ENCODE measurements around the gene DPH3. TPM values are rescaled to one million over a fixed set of nuclear protein-coding genes. Genes with fewer than 3 reads are reported as not detected.

DPH3 gene
- total RNA-seq, 4 donors from 2014 or later, result 4.6 to 8.1 (median 5.7) TPM

DNA sequence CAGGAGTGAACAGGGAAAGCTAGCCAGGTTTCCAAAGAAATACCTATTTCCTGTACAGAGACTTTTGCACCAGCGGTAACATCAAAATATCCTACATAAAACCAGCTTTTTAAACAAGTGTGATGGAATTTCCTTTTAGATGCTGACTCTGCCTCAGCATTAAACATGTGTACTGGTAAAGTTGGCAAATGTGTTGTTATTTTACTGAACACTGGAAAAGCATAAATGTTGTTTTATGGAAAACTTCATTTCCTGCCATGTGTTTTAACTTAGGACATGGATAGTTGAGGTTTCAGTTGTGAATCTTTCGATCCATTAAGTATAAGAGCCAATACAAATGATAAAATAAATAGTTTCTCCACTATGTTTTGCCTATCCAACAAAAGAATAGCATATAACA, 15.9 kb upstream of the DPH3 start:
- 71 to 74% methylated on average over 2 of the region's 2 CpGs for WGBS, 2 donors

GRCh38 chr3:16279010-16279801, 14.5 kb upstream of the DPH3 start:
- H3K4me3 ChIP-seq (ENCODE audit: low read depth, poor library complexity, severe bottlenecking), result no peak overlapping the region
- WGBS, 2 donors, result 69 to 79% methylated on average over 3 of the region's 3 CpGs
- DNase-seq (ENCODE audit: low spot score in 2 of 2), result no peak
- TF ChIP-seq POLR2A (IDR thresholded peaks at IDR 0.05) (no peak), CTCF (IDR thresholded peaks at IDR 0.05) (no peak)
- intact Hi-C loops (cut with DNase I; ENCODE audit: low total_unique reads), result no loop called here

More for the DNA sequence above, 15.9 kb upstream of the DPH3 start:
- TF ChIP-seq POLR2A (IDR thresholded peaks at IDR 0.05), result no peak
- TF ChIP-seq CTCF (IDR thresholded peaks at IDR 0.05), result no peak
- DNase-seq (ENCODE audit: low spot score in 2 of 2), result no peak
- intact Hi-C loops (cut with DNase I; ENCODE audit: low total_unique reads), result no loop called here
- H3K4me3 ChIP-seq (ENCODE audit: low read depth, poor library complexity, severe bottlenecking), result no peak overlapping the region

- TF ChIP-seq POLR2A (IDR thresholded peaks at IDR 0.05), result no peak
- TF ChIP-seq CTCF (IDR thresholded peaks at IDR 0.05), result no peak
- no peak overlapping the region for H3K4me3 ChIP-seq (ENCODE audit: low read depth, poor library complexity, severe bottlenecking)
- intact Hi-C loops (cut with DNase I; ENCODE audit: low total_unique reads), result no loop called here
- no peak for DNase-seq (ENCODE audit: low spot score in 2 of 2)
- WGBS, 2 donors, result 90 to 91% methylated on average over 3 of the region's 3 CpGs
Measured at GRCh38 chr3:16277471-16277870, 12.7 kb upstream of the DPH3 start.

DNA sequence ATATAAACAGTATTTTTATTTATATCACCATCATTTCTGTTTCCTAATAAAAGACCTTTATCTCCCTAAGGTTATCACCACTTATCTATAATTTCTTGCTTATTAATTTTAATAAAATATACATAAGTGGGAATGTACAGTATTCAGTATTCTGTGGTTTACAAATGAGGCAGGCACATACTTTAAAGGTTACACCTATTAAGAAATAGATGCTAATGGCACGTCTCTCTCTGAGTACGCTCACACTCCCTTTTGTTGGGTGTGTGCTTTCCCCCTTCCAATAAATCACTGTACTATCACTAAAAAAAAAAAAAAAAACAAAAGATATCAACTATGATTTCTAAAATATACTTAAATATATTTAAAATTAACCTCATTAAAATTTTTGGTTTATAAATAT, 9.1 kb upstream of the DPH3 start:
- no peak for TF ChIP-seq CTCF (IDR thresholded peaks at IDR 0.05)
- no peak for TF ChIP-seq POLR2A (IDR thresholded peaks at IDR 0.05)
- no peak for DNase-seq (ENCODE audit: low spot score in 2 of 2)
- intact Hi-C loops (cut with DNase I; ENCODE audit: low total_unique reads), result no loop called here
- H3K4me3 ChIP-seq (ENCODE audit: low read depth, poor library complexity, severe bottlenecking), result no peak overlapping the region
- WGBS, 2 donors, result 91 to 93% methylated on average over 2 of the region's 2 CpGs

DNA sequence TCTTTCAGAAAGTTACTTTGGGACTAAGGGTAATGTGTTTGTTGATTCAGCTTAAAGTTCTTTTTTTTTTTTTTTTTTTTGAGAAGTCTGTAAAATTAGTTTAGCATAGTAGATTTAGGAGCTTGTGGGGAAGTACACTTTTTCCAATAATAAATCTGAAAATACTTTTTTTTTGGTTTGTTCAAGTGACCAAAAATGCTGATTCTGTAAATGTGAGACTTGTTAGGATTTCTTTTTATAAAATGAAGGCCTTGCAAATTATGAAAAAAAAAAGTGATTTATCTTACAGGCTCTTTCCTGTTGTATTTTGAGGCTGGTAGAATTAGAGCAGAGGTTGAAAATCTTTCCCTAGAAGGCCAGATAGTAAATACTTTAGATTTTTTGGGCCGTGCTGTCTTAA, 7.8 kb upstream of the DPH3 start:
- DNase-seq (ENCODE audit: low spot score in 2 of 2), result no peak
- 84 to 86% methylated on average over 1 of the region's 1 CpG for WGBS, 2 donors
- intact Hi-C loops (cut with DNase I; ENCODE audit: low total_unique reads), result no loop called here
- H3K4me3 ChIP-seq (ENCODE audit: low read depth, poor library complexity, severe bottlenecking), result no peak overlapping the region
- TF ChIP-seq CTCF (IDR thresholded peaks at IDR 0.05), result no peak
- TF ChIP-seq POLR2A (IDR thresholded peaks at IDR 0.05), result no peak

- 95 to 97% methylated on average over 10 of the region's 10 CpGs for WGBS, 2 donors
- no peak for DNase-seq (ENCODE audit: low spot score in 2 of 2)
- H3K4me3 ChIP-seq (ENCODE audit: low read depth, poor library complexity, severe bottlenecking), result no peak overlapping the region
- TF ChIP-seq POLR2A (IDR thresholded peaks at IDR 0.05), result no peak
- no peak for TF ChIP-seq CTCF (IDR thresholded peaks at IDR 0.05)
- intact Hi-C loops (cut with DNase I; ENCODE audit: low total_unique reads), result no loop called here
Measured at GRCh38 chr3:16270855-16271254, 6.1 kb upstream of the DPH3 start.
